Islet of Langerhans (tissue), 1 donor: ENCODE data around the gene SIVA1.

ENCODE experiments used
- FAIRE-seq: peaks from one replicate; lab custom pipeline; 2011; peaks lifted over from hg19 to GRCh38; lab: Jason Lieb, UNC

Gene SIVA1

DNA sequence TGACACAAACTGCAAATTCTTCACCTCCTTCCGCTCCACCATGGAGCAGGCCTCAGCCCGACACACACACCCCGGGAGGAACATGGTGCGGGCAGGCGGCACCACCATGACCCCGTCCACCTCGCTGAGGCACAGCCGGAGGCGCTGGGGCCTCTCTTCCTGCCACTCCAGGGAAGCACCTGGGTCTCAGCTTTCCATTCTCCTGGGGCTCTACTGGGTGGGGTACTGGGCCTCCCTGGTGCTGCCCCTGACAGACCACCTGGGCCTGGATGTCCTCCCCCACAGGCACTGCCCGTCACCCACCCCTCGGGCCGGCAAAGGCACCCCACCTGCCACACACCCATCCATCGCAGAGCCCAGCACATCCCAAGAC, 32.7 kb downstream of the SIVA1 start:
- no peak for FAIRE-seq

DNA sequence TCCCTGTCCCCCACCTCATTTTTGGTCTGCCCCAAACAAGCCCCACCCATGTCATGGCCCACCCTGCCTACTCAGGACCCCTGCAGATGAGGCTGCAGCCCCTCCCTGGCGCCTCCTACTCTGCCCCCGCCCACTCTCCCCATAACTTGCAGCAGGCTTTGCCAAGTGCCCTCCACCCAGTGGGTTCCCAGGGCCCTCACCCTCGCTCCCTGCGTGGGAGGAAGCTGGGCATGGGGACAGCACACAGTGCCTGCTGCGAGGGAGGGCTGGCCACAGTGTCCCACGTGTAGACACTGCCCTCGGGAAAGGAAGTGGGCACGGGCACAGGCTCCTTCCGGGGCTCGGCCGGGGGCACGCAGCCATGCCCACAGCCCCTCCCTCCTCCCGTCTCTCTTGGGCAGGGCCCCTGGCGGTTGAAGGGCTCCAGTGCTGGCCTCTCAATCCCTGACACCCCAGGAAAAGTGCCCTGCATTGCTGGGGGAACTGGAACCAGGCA, 33.2 kb downstream of the SIVA1 start:
- FAIRE-seq: no peak

DNA sequence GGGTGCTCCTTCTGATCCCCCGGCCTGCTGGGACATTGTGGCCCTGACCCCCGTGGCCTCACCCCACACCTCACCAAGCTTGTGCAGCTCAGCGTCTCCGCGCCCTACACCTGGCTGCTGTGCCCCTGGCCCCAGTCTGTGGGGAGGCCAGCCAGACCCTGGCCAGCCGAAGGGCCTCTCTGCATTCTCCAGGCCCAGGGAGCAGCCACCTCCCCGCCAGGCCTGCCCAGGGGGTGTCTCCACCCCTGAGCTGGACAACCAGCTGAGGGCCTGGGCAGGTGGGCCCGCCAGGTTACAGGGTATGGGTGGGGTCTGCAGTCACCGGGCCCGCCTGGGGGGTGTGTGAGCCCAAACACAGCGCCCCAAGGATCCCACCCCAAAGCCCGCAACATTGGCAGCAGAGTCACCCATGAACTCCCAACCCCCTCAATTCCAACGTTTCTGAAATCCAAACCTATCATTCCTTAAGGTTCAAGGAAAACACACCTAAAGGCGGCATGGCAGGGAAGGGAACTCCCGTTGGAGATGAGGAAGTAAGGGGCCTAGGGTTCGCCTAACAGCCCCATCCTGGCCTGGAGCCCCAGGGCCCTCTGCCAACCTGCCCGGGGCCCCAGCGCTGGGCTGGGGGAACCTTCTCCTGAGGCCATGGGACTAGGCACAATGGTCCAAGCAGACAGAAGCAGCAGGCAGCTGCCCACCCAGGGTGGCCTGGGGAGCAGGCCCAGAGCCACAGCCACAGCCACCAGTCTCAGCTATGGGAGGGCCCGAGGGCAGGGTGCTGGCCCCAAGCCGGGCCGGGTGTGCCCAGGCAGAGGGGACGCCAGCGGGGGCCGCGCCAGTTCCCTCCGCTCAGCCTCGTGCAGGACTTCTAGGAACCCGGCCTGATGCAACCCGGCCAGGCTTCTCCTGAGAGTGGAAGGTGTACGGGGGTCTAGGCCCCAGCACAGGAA, 34.1 kb downstream of the SIVA1 start:
- FAIRE-seq: no peak

DNA sequence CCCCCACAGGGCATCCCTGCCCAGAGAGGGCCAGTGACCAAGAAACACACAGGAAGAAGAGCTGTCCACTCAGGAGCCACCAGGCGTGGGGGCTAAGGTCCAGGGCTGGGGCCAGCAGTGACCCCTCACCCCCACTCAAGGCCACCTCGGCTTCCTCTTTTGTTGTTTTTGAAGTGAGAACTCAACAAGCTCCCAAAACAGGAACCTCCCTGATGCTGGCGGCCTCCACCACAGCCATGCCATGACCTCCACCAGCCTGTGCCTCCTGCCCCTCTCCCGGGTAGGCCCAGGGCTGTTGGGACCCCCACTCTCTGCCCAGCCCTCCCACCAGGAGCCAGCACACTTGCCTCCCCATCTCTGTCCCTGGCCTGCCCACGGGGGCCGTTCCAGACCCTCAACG, 34.8 kb downstream of the SIVA1 start:
- no peak for FAIRE-seq

DNA sequence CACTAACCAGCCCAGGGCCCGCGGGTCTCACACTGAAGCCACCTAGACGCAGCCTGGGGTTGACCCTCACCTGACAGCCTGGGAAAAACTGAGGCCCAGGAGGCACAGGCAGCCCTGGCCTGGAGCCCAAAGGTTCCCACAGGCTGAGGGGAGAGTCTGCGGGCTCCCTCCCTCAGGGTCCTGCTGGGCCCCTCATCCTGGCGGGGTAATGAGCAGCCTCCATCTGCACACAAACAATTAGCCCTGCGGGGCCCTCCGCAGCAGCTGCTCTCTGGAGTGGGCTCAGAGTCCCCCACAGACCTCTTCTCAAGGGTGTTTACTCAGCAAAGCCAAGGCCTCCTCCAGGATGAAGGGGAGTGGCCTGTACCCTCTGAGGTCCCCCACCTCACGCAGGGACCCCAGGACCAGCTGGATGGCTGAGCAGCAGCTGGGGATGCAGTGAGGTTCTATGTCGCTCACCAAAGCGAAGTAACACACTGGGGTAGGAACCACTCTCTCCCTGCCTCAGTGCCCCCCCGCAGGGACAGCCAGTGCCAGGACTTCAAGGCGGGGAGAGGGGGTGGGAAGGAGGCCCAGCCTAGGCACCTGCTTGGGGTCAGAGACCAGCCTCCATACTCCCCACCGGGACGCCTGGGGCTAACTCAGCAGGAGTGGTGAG, 35.3 kb downstream of the SIVA1 start:
- FAIRE-seq: no peak

DNA sequence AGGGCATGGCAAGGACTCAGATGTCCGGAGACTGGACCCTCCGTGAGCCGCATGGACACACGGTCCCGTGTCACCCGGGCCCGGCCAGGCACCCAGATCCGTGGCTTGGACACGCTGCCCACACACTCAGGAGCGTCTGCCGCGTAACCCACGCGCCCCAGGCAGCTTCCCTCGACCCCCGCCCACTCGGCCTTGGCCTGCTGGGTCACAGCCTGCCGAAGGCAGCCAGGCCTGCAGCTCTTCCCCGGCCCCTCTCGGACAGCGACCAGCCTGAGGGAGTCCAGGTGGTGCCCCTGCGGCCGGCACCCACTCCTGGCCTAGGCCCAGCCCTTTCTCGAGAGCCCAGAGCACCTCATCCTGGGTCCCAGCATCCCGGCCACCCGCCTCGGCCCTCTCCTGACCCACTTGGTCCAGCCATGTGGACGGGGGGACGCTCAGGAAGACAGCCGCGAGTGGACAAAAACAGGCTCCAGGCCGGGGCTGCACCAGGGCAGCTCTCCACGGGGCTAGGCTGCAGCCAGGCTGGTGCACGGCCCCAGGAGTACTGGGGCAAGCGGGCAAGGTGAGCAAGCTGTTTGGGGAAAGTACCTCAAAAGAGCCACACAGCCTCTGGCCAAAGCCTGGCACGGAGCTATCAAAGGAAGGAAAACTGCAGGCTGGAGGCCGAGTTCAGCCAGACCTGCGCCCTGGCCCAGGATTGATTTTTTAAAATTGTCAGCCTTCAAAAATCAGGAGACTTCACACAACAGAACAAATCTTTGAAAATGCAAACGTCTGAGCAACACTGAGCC, 36.1 kb downstream of the SIVA1 start:
- no peak for FAIRE-seq

DNA sequence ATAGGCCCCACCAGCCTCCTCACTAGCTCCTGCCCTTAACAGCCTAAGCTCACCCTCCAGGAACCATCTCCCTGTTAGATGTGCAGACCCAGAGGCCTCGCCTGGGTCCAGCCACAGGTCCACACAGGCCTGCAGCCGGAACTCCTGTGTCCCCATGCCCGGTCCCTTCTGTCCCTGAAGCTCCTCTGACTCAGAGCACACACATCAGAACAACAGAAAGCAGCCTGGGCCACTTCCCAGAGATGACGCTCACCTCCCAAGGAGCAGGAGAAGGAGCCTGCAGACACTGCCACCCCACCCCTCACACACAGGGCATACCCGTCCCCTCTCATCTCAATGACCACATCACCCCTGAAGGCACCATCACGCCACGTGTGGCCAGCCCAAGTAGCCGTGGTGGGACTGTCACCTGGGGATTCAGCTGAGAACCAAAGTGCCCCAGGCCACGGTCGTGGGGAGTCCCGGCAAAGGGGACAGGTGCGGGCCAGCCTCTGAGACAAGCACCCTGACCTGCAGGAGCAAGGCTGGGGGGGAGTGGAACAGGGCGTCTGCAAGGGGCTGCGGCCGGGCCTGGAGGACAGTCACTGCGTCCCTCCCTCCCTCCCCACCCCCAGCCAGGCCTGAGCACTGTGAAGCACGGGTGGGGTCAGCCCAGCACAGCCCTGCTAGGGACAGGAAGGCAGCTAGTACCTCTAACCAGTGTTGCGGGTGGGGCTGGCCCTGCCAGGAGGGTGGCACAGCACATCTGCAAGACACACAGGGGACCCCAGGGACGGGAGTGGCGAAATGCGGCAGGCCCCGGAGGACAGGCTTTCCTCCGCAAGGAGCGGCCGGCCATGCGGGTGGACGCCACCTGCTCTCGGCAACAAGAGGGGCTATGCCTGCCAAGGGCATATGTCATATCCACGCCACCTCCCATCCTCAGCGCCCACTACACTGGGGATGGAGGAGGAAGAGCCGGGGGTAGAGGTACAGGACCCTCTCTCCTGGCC, 37.1 kb downstream of the SIVA1 start:
- no peak for FAIRE-seq

DNA sequence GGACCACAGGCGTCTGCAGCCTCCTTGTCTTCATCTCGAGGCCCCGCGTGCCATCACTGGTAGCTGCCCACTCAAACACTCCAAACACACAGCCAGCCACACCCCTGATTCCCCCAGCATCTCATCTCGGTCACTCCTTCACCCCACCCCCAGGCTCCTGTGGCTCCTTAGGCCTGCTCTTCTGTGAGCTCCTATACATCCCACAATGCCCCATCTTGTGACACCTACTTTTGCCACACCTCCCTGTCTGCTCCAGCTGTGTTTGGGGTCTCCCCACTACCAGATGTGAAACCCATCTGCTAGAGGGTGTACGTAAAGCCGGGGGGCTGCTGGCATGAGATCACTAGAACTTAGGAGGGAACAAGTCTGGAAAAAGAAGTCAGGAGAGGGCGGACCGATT, 38.5 kb downstream of the SIVA1 start:
- no peak for FAIRE-seq

DNA sequence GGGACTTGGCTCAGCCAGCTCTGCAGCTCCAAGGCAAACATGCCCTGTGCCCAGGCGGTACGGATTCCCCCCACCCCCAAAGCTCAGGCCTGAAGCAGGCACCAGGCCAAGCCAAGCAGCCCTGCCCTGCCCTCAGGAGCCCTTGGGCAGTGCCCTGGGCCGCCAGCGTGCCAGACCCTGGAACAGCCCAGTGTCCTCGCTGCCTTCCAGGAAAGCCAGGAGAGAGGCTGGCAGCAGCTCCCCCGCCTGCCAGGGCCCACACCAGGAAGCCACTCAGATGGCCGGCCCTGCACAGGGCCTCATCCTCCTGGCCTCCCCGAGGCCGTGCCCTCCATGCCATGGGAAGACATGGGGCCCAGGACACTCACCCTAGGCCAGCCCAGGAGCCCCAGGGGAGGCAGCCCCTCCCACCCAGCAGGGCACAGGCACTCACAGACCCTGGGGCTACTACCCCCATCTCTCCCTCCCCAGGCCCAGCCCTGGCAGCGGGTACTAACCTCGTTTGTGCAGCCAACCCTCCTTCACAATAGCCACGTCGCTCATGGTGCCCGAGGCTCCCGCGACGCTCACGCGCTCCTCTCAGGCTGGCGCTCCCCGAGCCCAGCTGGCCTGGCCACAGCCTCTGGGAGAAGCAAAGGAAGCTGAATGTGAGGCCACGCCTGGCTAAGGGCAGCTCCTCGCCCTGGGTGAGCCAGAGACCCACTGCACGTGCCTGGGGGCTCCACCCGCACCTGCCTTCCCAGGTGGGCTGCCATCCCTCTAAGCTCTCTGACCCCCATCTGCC, 39.3 kb downstream of the SIVA1 start:
- FAIRE-seq: no peak

DNA sequence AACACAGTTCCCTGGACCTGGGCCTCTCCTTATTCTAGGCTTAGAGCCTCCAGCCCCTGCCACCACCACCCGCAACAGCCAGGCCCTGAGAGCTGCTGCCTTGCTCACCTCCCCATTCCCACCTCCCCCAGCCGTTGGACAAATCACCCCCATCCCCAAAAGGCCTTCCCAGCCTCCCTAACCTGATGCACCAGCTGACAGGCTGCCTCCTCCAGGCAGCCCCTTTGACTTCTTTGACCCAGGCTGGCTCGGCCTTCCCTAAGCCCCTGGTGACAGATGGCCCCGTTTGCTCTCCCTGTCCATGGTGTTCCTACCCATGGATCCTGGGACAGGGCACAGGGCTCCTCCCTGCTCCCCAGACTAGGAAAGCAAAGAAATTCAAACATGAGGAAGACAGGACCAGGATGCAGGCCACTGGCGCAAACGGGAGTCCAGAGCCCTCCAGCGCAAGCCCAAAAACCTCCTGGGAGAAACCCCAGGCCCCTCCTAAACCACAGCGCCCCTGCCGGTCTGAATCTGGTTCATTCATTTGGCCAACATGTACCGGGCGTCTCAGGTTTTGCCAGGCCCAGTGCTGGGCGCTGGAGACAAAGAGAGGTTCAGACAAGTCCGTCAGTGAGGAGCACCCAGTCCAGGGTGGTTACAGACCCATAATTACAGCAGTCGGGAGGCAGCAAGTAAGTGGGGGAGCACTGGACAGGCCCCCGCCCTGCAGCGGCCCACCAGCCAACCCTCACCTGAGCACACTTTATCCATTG, 40.2 kb downstream of the SIVA1 start:
- FAIRE-seq: no peak

DNA sequence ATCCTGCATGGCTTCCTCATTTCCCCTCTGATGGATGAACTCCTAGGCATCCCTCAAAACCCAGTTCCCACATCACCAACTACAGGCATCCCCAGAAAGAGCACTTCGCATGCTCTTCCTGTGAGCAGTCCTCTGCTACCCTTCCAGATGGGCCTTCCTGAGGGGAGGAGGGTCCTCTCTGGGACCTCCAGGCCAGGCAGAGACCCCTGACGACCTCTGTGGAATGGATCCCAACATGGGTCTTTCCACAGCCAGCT, 40.7 kb downstream of the SIVA1 start:
- no peak for FAIRE-seq

DNA sequence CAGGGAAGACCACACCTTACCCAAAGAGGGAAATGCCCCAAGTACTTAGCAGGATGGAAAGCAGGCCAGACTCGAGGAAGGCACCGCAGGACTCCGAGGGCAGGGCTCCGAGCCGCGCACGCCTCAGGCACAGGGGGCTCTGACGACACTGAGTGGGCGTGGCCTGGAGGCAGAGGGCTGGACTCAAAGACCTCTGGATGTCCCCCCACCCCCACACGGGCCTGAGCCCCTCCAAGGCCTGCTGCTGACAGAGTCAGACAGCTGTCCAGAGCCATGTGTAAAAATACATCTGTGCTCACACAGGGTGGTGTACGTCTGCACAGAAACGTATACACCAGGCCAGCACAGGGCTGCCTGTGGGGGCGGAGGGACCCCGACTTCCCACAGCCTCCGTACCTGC, 41.2 kb downstream of the SIVA1 start:
- FAIRE-seq: no peak

DNA sequence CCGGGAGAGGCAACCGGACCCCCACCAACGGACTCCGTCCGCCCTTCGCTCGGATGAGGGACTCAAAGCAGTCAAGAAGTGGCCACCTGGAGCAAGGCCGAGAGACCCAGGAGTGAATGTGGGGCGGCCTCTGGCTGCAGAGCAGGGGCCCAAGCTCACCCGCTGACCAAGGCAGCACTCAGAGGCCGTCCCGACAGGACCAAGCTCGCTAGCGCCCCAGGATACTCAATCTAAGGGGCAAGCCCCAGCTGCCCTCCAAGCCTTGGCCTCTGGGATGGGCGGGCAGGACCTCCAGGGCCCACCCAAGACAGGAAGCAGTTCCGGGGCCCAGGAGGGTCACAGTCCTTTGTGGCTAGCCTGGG, 41.7 kb downstream of the SIVA1 start:
- no peak for FAIRE-seq

DNA sequence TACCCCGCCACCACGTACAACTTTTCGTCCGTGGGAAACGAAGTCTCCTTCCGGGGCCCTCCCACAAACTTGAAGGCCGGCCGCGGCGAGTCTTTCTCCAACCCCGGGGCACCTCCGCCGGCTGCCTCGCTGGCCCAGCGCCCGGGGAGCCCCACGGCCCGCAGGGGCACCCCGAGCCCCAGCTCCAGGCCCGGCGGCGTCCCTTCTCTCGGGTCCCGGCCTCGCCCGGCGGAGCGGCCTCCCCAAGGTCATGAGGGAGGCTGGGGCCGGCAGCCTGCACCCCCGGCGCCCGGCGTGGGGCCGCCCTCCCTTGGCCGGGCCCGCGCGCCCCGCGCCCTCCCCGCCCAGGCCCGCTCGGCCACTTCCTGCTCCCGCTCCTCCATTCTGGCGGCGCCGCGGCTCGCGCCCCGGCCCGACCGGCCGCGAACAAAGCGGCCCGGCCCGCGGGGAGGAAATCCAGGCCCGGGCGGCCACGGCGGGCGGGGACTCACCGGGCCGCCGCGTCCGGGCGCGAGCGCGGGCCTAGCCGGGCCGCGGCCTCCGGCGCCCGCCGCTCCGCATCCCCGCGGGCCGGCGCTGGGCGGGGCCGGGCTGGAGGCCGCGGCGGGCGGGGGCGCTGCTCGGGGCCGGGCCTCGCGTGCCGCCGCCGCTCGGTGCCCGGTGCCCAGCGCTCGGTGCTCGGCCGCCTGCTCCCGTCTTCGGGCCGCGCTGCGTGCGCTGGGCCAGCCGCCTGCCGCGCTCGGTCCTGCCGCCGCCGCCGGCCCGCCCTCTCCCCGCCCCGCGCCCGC, 42.2 kb downstream of the SIVA1 start, which contains the start of gene AKT1:
TSS of gene AKT1 (minus strand) at position 756 of the 788 bp plus-strand sequence. CDS start 3,105 bp downstream, outside the sequence.
- no peak for FAIRE-seq

DNA sequence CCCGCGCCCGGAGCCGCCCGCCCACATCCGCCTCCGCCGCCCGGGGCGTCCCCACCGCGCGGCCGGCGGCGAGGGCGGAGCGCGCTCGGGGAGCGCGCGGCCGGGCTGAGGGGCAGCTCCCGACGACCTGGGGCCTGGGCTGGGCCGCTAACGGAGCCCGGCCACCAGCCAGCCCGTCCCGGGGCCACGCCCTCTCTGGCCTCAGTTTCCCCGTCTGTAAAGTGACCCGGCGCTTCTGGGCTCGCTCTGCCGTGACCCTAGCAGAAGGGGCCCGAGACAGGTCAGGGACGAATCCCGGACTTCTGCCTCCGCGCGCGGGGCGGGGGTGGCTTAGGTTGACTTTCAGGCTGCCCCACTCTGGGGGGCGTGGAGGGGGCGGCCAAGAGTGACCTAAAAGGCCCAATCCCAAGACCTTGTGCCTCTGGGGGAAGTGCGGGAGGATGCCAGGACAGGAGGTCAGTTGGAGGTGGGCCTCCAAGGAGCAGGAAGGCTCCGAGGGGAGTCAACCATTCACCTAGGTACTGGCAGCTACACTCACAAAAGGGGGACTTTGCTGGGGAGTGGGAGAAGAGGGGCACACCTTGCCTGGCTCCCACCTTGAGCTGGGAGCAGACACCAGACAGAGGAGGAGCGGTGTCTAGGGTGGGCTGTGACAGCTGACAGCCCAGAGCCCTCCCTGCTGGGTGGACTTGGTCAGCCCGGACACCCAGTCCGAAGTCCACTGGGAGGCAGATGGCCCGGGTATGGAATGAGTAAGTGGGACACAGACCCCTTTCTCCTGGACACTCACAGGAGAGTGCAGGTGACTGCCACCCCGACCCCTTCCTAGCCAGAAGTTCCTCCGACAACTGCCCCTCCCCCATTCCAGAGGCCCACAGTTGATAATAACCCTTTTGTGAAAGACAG, 43.1 kb downstream of the SIVA1 start:
- FAIRE-seq: no peak

DNA sequence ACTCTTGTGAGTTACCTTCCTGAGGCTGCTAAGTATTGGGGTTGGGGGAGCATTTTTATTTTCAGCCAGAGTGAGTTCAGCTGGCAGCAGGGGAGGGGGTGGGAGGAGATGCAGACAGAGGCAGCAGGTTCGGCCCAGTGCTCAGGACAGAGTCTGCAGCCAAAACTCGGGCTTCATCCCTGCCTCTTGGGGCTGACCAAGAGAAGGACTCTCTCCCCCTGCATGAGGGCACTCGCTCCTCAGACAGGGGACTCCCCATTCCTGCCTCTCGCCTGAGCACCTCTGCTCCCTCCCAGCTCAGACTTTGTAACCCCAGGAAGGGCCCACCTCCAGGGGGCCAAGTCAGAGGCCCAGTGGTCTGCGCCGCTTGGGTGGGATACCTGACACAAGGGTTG, 43.7 kb downstream of the SIVA1 start:
- no peak for FAIRE-seq

DNA sequence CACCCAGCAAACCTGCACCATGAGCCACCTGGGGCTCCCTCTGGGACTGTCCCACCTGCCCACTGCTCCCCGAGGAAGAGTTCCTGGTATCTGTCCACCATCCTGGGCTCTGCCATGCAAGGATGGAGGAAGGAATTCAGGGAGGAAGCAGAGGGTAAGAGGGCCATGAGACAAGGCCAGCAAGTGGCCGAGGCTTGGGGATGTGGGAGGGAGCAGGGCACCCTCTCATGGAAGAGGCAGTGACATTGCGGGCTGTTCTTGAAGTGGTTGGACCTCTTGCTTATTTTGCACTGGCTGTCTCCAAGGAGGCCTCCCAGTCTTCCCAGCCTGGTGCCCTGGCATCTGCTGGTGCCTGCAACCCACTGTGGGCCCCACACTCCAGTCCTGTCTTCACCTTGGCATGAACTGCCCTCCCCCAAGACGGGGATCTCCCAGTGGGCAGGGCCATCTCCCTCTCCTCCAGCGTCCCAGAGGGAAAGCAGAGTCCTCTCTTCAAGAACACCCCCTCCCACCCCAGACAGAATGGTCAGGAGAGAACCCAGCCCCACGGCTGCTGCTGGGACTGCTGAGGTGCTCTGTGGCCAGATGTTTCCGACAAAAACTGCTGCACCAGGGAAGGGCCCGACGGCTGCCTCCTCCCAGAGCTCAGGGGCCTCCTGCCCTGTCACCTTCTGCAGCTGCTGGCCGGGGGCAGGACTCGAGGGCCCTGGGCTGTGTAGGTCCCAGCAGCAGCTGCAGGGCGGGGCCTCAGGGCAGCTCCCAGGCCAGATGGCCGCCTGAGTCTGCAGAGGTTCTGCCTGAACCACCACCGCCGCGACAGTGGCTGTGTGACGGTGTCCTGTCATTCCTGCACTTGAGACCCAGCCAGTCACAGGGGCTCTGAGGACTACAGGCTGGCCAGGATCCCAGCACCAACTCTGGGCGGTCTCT, 44.4 kb downstream of the SIVA1 start:
- no peak for FAIRE-seq
